ENCODE results near the gene WWOX. TPM values are rescaled to one million over a fixed set of nuclear protein-coding genes. Genes with fewer than 3 reads are reported as not detected.

Gene WWOX
- total RNA-seq, 1 donor from 2014 or later, result 8.9 TPM

GRCh38 chr16:78953526-78953925 is 854.1 kb downstream of the WWOX start:
- Histone ChIP-seq H3K36me3 (no peaks in the 10 kb centered on the region), H3K27me3 (ENCODE audit: low read depth) (no peaks in the 10 kb centered on the region), H3K9me3 (replicated peaks) (peaks cover 6% of the 10 kb centered on the region), H3K4me1 (no peaks in the 10 kb centered on the region), H3K27ac (replicated peaks) (no peak overlapping the region), H3K4me3 (no peak overlapping the region)
- TF ChIP-seq CTCF (IDR thresholded peaks at IDR 0.05; ENCODE audit: borderline replicate concordance), result no peak
- no peak for DNase-seq
- intact Hi-C loops (cut with micrococcal nuclease), result no loop called here

DNA sequence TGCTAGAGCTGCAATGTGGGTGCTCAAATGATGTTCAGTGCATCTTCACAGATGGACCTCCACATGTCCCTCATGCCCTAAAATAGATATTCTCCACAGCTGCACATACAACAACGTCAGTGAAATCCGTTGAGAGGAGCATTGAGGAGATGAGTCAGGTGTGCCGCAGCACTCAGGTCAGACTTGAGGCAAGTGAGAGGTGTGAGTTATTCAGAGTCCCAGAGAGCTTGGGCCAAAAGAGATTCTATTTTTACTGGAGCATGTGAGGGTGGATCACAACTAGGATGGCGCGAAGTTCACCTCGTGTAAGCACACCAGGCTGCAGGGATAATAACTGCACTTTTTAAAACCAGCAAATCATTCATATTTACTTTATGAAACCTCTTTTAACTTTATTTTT is 855.8 kb downstream of the WWOX start:
- DNase-seq, result no peak
- Histone ChIP-seq H3K4me1 (no peaks in the 10 kb centered on the region), H3K27ac (replicated peaks) (no peak overlapping the region), H3K9me3 (replicated peaks) (no peaks in the 10 kb centered on the region), H3K27me3 (ENCODE audit: low read depth) (no peaks in the 10 kb centered on the region), H3K4me3 (no peak overlapping the region), H3K36me3 (no peaks in the 10 kb centered on the region)
- intact Hi-C loops (cut with micrococcal nuclease), result no loop called here
- TF ChIP-seq CTCF (IDR thresholded peaks at IDR 0.05; ENCODE audit: borderline replicate concordance), result no peak

GRCh38 chr16:78956859-78957258 is 857.4 kb downstream of the WWOX start:
- H3K4me3 ChIP-seq, result no peak overlapping the region
- intact Hi-C loops (cut with micrococcal nuclease), result no loop called here
- H3K36me3 ChIP-seq, result no peaks in the 10 kb centered on the region
- no peak overlapping the region for H3K27ac ChIP-seq (replicated peaks)
- no peak for DNase-seq
- H3K9me3 ChIP-seq (replicated peaks), result no peaks in the 10 kb centered on the region
- H3K27me3 ChIP-seq (ENCODE audit: low read depth), result no peaks in the 10 kb centered on the region
- no peak for TF ChIP-seq CTCF (IDR thresholded peaks at IDR 0.05; ENCODE audit: borderline replicate concordance)
- H3K4me1 ChIP-seq, result no peaks in the 10 kb centered on the region

- Histone ChIP-seq H3K27ac (replicated peaks) (no peak overlapping the region), H3K4me1 (no peaks in the 10 kb centered on the region), H3K9me3 (replicated peaks) (no peaks in the 10 kb centered on the region), H3K4me3 (no peak overlapping the region), H3K27me3 (ENCODE audit: low read depth) (no peaks in the 10 kb centered on the region), H3K36me3 (no peaks in the 10 kb centered on the region)
- no peak for DNase-seq
- TF ChIP-seq CTCF (IDR thresholded peaks at IDR 0.05; ENCODE audit: borderline replicate concordance), result no peak
- intact Hi-C loops (cut with micrococcal nuclease), result no loop called here
Observed at GRCh38 chr16:78957317-78958100, 858.1 kb downstream of the WWOX start.

GRCh38 chr16:78961464-78961863 is 862.0 kb downstream of the WWOX start:
- Histone ChIP-seq H3K4me3 (no peak overlapping the region), H3K4me1 (no peaks in the 10 kb centered on the region), H3K27ac (replicated peaks) (no peak overlapping the region), H3K27me3 (ENCODE audit: low read depth) (no peaks in the 10 kb centered on the region), H3K36me3 (no peaks in the 10 kb centered on the region), H3K9me3 (replicated peaks) (peaks cover 11% of the 10 kb centered on the region)
- TF ChIP-seq CTCF (IDR thresholded peaks at IDR 0.05; ENCODE audit: borderline replicate concordance), result no peak
- no peak for DNase-seq
- intact Hi-C loops (cut with micrococcal nuclease), result no loop called here

Measured in left ventricle myocardium inferior (tissue), 1 donor.